Stimulated activated CD8-positive, alpha-beta memory T cell treated with anti-CD3 and anti-CD28 coated beads, Interleukin-15, amount 100 ng/mL, for 24 hours (primary cell): ENCODE results near the gene ANKIB1.
"Not testable (repeated sequence)": the region's sequence is repeated elsewhere in the genome, so short reads cannot be mapped to it uniquely, and the experiment has no call there.

Source experiments
- DNase-seq: peaks from one replicate; pipeline ENCODE4 v3.0.0-alpha.2; 2020; ENCODE audit warnings: low read depth

ANKIB1 gene, protein sequence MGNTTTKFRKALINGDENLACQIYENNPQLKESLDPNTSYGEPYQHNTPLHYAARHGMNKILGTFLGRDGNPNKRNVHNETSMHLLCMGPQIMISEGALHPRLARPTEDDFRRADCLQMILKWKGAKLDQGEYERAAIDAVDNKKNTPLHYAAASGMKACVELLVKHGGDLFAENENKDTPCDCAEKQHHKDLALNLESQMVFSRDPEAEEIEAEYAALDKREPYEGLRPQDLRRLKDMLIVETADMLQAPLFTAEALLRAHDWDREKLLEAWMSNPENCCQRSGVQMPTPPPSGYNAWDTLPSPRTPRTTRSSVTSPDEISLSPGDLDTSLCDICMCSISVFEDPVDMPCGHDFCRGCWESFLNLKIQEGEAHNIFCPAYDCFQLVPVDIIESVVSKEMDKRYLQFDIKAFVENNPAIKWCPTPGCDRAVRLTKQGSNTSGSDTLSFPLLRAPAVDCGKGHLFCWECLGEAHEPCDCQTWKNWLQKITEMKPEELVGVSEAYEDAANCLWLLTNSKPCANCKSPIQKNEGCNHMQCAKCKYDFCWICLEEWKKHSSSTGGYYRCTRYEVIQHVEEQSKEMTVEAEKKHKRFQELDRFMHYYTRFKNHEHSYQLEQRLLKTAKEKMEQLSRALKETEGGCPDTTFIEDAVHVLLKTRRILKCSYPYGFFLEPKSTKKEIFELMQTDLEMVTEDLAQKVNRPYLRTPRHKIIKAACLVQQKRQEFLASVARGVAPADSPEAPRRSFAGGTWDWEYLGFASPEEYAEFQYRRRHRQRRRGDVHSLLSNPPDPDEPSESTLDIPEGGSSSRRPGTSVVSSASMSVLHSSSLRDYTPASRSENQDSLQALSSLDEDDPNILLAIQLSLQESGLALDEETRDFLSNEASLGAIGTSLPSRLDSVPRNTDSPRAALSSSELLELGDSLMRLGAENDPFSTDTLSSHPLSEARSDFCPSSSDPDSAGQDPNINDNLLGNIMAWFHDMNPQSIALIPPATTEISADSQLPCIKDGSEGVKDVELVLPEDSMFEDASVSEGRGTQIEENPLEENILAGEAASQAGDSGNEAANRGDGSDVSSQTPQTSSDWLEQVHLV

GRCh38 chr7:92245487-92246359, at the start of gene ANKIB1, which contains the start of gene KRIT1:
TSS of gene ANKIB1 (plus strand) at chr7:92245974. CDS start at chr7:92294979, 49,005 bp downstream.
TSS of gene KRIT1 (minus strand) at chr7:92245914. CDS start at chr7:92242135, 3,779 bp downstream.
- DNase-seq: peak; percentile 63

GRCh38 chr7:92200791-92201190, 45.0 kb upstream of the ANKIB1 start:
- DNase-seq: no peak

DNA sequence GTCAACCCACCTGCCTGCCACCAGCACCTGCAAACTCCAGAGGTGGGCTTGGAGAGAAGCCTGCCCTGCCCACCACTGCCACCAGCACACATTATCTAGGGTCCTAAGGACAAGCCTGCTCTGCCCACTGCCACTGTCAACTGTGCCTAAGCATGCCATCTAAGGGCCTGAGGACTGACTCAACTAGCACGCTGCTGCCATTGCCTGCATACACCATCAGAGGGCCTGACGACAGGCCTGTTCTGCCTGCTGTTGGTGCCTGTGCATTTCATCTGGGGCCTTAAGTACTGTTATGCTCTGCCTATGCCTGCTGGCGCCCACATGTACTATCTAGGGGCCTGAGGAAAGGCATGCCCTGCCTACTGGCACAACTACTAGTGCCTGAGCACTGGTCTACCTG, 39.8 kb upstream of the ANKIB1 start:
- DNase-seq: no peak

- no peak for DNase-seq
Observed at GRCh38 chr7:92206672-92207071, 39.1 kb upstream of the ANKIB1 start.

- no peak for DNase-seq
Observed at GRCh38 chr7:92221766-92222165, 24.0 kb upstream of the ANKIB1 start.

- no peak for DNase-seq
Observed at GRCh38 chr7:92226981-92227380, 18.8 kb upstream of the ANKIB1 start.

GRCh38 chr7:92228100-92228499, 17.7 kb upstream of the ANKIB1 start:
- DNase-seq: no peak

- DNase-seq: no peak
Observed at GRCh38 chr7:92228742-92229141, 17.0 kb upstream of the ANKIB1 start.

DNA sequence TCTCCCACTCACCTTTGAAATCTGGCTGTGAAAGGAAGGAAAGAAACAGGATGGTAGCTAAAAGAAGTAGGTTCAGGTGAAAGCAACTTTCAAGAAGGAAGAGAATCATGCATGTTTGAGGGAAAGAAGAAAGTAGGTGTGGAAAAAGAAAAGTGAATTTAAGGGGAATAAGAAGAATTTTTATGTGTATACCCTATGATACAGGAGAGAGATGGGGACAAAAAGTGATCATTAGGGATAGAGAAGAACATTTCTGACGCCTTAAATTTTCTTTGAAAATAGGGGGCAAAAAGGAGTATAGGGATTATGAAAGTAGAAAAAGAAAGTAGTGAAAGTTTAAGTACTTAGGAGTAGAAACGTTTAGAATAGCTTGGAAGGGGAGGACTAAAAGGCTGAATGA, 15.2 kb upstream of the ANKIB1 start:
- DNase-seq: no peak

DNA sequence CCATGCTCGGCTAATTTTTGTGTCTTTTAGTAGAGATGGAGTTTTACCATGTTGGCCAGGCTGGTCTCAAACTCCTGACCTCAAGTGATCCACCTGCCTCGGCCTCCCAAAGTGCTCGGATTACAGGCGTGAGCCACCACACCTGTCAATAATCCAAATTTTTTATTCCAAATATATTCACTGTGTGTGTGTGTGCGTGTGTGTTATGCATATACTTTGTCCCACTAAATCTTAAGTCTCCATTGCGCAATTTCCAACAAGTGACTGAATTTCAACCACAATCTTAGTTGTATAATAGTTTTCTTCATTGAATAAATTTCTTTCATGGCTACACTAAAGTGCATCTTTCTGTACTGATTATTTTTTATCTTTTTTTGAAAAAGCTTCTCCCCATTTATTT, 2.8 kb upstream of the ANKIB1 start:
- no peak for DNase-seq

DNA sequence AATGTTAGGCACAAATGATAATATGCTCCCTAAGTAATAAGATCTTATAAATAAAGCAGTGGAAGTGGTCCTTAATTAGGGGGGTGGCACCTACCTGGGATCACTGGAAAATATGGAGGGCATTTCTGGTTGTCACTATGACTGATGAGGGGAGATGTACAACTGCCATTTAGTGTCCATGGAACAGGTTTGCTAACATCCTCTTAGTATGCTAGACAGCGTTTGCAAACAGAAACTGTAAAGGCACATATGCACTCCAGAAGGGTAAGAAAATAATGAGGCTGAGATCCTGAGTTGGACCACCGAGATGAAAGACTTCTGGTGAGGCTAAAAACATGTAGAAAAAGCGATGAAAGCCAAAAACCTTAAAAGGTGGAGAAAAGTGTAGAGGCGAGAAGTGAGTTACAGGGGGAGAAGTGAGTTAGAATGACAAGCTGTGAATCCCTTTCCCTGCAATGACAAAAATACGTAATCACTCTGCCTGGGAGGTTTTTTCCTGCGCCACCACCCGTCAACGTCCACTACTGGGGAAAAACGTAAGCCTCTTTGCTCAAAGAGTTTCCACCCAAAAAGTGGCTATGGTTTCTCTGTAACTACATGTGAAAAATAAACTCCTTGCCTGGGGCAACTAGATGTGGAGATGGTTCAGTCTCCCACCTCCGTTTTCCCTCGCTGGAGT, 827 bp upstream of the ANKIB1 start:
- no peak for DNase-seq

DNA sequence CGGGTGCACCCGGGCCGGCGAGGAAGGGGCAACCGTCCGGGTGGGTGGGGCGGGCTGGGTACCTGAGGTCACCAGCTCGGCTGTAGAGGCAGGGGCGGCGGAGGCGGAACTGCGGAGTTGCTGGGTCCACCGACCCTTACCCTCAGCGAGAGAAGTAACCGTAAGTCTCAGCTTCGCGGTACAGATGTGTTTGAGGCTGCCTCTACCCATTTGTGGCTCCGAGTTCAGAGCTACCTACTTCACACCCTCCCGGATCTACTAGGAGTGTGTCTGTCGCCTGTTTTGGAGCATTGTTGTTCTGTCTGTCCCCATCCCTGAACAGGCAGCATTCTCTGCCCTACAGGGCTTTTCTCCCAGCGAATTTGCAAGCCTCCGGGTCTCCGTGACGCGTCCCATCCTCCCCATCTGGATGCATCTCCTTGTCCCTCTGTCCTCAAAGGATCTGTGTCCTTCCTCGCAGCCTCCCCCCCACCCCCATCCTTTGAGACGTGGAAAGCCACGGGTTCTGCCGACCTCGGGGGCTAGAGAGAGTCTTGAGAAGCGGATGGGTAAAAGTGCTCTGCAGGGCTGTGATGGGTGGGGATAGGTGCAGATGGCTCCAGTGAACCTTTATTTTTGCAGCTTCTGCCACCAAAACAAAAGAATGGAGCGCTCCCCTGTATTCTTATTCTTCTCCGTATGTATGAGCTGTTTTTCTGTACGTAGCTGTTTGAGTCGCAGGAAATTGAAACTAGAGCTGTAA, 757 bp downstream of the ANKIB1 start:
- no peak for DNase-seq

- no peak for DNase-seq
Observed at GRCh38 chr7:92250603-92251002, 4.8 kb downstream of the ANKIB1 start.

DNA sequence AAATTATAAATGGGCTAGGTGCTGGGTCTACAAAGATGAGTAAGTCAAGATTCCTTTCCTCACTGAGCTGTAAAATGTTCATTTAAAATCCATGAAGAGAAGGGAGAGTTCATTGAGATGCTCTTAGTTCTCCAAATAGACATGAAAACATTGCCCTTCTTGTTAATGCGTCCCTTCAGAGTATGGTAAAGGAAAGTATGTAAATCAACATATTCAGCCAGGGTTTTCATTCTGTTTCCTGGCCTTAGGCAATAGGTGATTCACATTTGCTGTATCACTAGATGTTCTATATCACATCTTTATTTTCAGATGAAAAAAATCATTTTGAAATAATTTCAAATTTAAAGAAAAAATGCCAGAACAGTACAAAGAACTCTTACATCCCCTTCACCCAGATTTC, 5.4 kb downstream of the ANKIB1 start:
- no peak for DNase-seq

DNA sequence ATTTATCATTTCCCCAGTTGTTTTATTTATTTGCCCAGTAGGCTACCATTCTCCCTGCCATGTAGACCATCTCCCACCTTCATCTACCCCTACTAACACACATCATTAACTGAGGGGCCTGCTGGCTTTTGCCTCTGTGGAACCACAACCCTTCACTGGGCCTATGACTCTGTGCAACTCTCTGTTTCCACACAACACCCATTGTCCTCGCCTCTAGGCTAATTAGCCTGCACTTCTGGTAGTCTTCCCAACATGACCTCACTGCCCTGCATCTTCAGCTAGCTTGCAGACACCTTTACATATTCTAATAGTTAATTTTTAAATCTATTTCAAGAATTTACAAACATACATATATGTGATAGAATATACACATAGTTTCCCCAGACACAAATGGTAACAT, 7.5 kb downstream of the ANKIB1 start:
- DNase-seq: no peak

DNA sequence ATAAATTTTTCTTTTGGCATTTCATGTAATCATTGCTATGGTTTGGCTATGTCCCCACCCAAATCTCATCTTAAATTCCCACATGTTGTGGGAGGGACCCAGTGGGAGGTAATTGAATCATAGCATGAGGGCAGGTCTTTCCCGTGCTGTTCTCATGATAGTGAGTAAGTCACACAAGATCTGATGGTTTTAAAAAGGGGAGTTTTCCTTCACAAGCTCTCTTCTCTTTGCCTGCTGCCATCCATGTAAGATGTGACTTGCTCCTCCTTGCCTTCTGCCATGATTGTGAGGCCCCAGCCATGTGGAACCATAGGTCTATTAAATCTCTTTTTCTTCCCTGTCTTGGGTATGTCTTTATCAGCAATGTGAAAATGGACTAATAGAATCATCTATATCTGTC, 9.0 kb downstream of the ANKIB1 start:
- DNase-seq: not testable (repeated sequence)

DNA sequence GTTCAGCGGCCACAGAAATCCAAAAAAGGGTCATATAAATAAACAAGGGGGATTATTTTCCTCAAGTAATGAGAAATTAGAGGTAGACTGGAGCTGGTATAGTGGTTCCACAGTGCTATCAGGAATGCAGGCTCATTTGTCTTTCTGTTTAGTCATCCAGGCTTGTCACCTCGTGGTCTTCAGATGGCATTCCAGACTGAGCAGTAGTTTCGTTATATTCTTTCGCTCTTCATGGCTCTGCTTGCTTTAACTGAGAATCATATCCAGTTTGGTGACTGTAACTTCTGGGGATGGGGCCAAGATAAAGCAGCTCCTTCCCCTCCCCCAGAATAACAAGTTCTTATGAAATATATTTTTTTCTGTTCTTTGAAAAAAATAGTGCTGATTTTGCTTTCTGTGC, 9.5 kb downstream of the ANKIB1 start:
- DNase-seq: no peak

- no peak for DNase-seq
Observed at GRCh38 chr7:92259062-92259461, 13.3 kb downstream of the ANKIB1 start.

DNA sequence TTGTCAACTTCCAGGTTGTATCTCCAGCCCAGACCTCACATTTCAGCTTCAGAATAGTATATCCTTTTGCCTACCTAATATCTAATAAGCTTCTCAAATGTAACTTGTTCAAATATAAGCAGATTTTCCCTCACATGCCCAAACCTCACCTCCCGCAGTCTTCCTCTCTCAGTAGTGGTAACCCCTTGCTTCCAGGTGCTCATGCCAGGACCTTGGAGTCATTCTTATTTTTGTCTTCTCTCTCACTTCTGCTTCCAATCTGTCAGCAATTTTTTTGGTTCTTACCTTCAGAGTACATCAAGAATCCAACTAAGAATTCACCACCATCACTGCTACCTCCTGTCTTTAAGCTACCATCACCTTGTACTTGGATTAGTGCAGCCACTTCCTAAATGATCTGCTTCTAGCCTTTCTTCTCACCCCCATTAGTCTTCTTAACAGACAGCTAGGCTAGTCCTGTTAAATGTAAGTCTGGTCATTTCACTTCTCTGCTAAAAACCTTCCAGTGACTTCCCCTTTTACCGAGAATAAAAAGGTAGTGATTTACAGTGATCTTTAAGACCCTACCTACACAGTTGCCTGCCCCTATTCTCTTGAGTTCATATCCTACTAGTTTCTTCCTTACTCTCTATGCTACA, 14.0 kb downstream of the ANKIB1 start:
- no peak for DNase-seq

- no peak for DNase-seq
Observed at GRCh38 chr7:92260248-92260781, 14.5 kb downstream of the ANKIB1 start.
